Measurements from ENCODE around the gene DNAJB8.

The DNAJB8 gene

GRCh38 chr3:128456776-128457715 lies 9.6 kb downstream of the DNAJB8 start:
- no peak overlapping the region for H3K4me3 ChIP-seq (replicated peaks in 1 of 2; ENCODE audit: low read depth in 2 of 2, low read length in 2 of 2)
- no peak for DNase-seq (ENCODE audit: low read depth in 2 of 2)
- TF ChIP-seq, protein P1, sequence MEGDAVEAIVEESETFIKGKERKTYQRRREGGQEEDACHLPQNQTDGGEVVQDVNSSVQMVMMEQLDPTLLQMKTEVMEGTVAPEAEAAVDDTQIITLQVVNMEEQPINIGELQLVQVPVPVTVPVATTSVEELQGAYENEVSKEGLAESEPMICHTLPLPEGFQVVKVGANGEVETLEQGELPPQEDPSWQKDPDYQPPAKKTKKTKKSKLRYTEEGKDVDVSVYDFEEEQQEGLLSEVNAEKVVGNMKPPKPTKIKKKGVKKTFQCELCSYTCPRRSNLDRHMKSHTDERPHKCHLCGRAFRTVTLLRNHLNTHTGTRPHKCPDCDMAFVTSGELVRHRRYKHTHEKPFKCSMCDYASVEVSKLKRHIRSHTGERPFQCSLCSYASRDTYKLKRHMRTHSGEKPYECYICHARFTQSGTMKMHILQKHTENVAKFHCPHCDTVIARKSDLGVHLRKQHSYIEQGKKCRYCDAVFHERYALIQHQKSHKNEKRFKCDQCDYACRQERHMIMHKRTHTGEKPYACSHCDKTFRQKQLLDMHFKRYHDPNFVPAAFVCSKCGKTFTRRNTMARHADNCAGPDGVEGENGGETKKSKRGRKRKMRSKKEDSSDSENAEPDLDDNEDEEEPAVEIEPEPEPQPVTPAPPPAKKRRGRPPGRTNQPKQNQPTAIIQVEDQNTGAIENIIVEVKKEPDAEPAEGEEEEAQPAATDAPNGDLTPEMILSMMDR (IDR thresholded peaks at IDR 0.05; ENCODE audit: low read depth, low read length), result no peak

- TF ChIP-seq, protein P1 (IDR thresholded peaks at IDR 0.05; ENCODE audit: low read depth, low read length), result no peak
- peak in 1 of 2 donors; percentile 6 for DNase-seq (ENCODE audit: low read depth in 2 of 2)
- no peak overlapping the region for H3K4me3 ChIP-seq (replicated peaks in 1 of 2; ENCODE audit: low read depth in 2 of 2, low read length in 2 of 2)
These were observed 10.6 kb downstream of the DNAJB8 start for GRCh38 chr3:128455786-128456748.

DNA sequence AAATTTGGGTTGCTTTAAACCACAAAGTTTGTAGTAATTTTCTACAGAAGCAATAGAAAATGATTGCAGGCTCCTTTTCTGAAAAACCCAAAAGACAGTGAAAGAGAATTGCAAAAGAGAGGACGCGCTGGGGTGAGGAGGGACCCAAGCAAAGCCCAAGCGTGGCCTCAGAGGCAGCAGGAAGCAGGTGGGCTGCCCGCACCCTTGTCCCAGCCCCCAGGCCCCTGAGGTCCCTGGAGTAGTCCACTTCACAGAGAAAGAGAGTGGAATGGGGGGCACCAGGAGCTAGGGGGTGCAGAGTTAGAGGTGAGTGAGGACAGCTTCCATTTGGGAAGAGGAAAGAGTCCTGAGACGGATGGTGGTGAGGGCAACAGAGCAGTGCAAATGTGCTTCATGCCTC lies 11.6 kb downstream of the DNAJB8 start:
- TF ChIP-seq, protein P1 (IDR thresholded peaks at IDR 0.05; ENCODE audit: low read depth, low read length), result no peak
- no peak overlapping the region for H3K4me3 ChIP-seq (replicated peaks in 1 of 2; ENCODE audit: low read depth in 2 of 2, low read length in 2 of 2)
- no peak for DNase-seq (ENCODE audit: low read depth in 2 of 2)

- H3K4me3 ChIP-seq (replicated peaks in 1 of 2; ENCODE audit: low read depth in 2 of 2, low read length in 2 of 2), result no peak overlapping the region
These were observed 12.4 kb downstream of the DNAJB8 start for GRCh38 chr3:128454310-128454618.

GRCh38 chr3:128453501-128454309 lies 13.0 kb downstream of the DNAJB8 start:
- TF ChIP-seq, protein P1 (IDR thresholded peaks at IDR 0.05; ENCODE audit: low read depth, low read length), result no peak
- DNase-seq (ENCODE audit: low read depth in 2 of 2), result no peak
- no peak overlapping the region for H3K4me3 ChIP-seq (replicated peaks in 1 of 2; ENCODE audit: low read depth in 2 of 2, low read length in 2 of 2)

More at GRCh38 chr3:128454310-128454618, 12.4 kb downstream of the DNAJB8 start:
- no peak for DNase-seq (ENCODE audit: low read depth in 2 of 2)
- TF ChIP-seq, protein P1 (IDR thresholded peaks at IDR 0.05; ENCODE audit: low read depth, low read length), result no peak

GRCh38 chr3:128452678-128453275 lies 13.9 kb downstream of the DNAJB8 start:
- TF ChIP-seq, protein P1 (IDR thresholded peaks at IDR 0.05; ENCODE audit: low read depth, low read length), result no peak

More at GRCh38 chr3:128452678-128453275, 13.9 kb downstream of the DNAJB8 start:
- no peak overlapping the region for H3K4me3 ChIP-seq (replicated peaks in 1 of 2; ENCODE audit: low read depth in 2 of 2, low read length in 2 of 2)
- no peak for DNase-seq (ENCODE audit: low read depth in 2 of 2)
